Nephron (organoid): ENCODE measurements around the gene GALNTL6.

ENCODE experiments used
- H3K27ac Mint-ChIP-seq, 3 experiments: 2 replicates each; pipeline ENCODE4 v1.8.0; 2020; ENCODE audit warnings: mixed read lengths in 3 of 3, mild to moderate bottlenecking in 2 of 3, moderate library complexity in 1 of 3
- H3K27me3 Mint-ChIP-seq: 2 replicates; pipeline ENCODE4 v1.8.0; 2021; ENCODE audit warnings: low read depth, mild to moderate bottlenecking, moderate library complexity, mixed read lengths
- H3K36me3 Mint-ChIP-seq: 2 replicates; pipeline ENCODE4 v1.8.0; 2020; ENCODE audit warnings: low read depth, mixed read lengths
- H3K4me1 Mint-ChIP-seq: 2 replicates; pipeline ENCODE4 v1.8.0; 2020; ENCODE audit warnings: mixed read lengths
- H3K4me3 Mint-ChIP-seq, 3 experiments: 2 replicates each; pipeline ENCODE4 v1.8.0; 2020; ENCODE audit warnings: mild to moderate bottlenecking in 3 of 3, mixed read lengths in 3 of 3, moderate library complexity in 2 of 3
- H3K9me3 Mint-ChIP-seq: 2 replicates; pipeline ENCODE4 v1.8.0; 2020; ENCODE audit warnings: mixed read lengths
- CTCF ChIP-seq, 3 experiments: fragments of 200-600 bp; sonication (generic); IDR thresholded peaks; one replicate each; pipeline ENCODE4 v1.5.0; 2021; ENCODE audit warnings: antibody characterized with exemption in 3 of 3; ENCODE audit not compliant: unreplicated experiment in 3 of 3

The GALNTL6 gene

GRCh38 chr4:172656055-172656454 is 842.9 kb downstream of the GALNTL6 start:
- H3K4me3 Mint-ChIP-seq, result no peak overlapping the region
- H3K4me1 Mint-ChIP-seq, result no peaks in the 10 kb centered on the region
- no peaks in the 10 kb centered on the region for H3K27me3 Mint-ChIP-seq
- no peaks in the 10 kb centered on the region for H3K9me3 Mint-ChIP-seq
- TF ChIP-seq CTCF (IDR thresholded peaks at IDR 0.05; ENCODE audit: unreplicated experiment in 3 of 3), result no peak
- H3K27ac Mint-ChIP-seq, result no peak overlapping the region
- H3K36me3 Mint-ChIP-seq, result no peaks in the 10 kb centered on the region

- H3K4me3 Mint-ChIP-seq, result no peak overlapping the region
- no peaks in the 10 kb centered on the region for H3K36me3 Mint-ChIP-seq
- H3K9me3 Mint-ChIP-seq, result no peaks in the 10 kb centered on the region
- TF ChIP-seq CTCF (IDR thresholded peaks at IDR 0.05; ENCODE audit: unreplicated experiment in 3 of 3), result no peak
- no peaks in the 10 kb centered on the region for H3K27me3 Mint-ChIP-seq
- no peaks in the 10 kb centered on the region for H3K4me1 Mint-ChIP-seq
- H3K27ac Mint-ChIP-seq, result peak overlapping the region; percentile 46 to 67 (median 51)
Observed at GRCh38 chr4:172657081-172657480, 843.9 kb downstream of the GALNTL6 start.

GRCh38 chr4:172660251-172660650 is 847.0 kb downstream of the GALNTL6 start:
- H3K4me3 Mint-ChIP-seq, result no peak overlapping the region
- no peak overlapping the region for H3K27ac Mint-ChIP-seq
- H3K27me3 Mint-ChIP-seq, result no peaks in the 10 kb centered on the region
- H3K36me3 Mint-ChIP-seq, result no peaks in the 10 kb centered on the region
- no peaks in the 10 kb centered on the region for H3K9me3 Mint-ChIP-seq
- H3K4me1 Mint-ChIP-seq, result no peaks in the 10 kb centered on the region
- no peak for TF ChIP-seq CTCF (IDR thresholded peaks at IDR 0.05; ENCODE audit: unreplicated experiment in 3 of 3)

- H3K36me3 Mint-ChIP-seq, result no peaks in the 10 kb centered on the region
- no peak overlapping the region for H3K4me3 Mint-ChIP-seq
- H3K4me1 Mint-ChIP-seq, result no peaks in the 10 kb centered on the region
- TF ChIP-seq CTCF (IDR thresholded peaks at IDR 0.05; ENCODE audit: unreplicated experiment in 3 of 3), result no peak
- no peak overlapping the region for H3K27ac Mint-ChIP-seq
- H3K9me3 Mint-ChIP-seq, result no peaks in the 10 kb centered on the region
- H3K27me3 Mint-ChIP-seq, result no peaks in the 10 kb centered on the region
Observed at GRCh38 chr4:172662113-172662512, 848.9 kb downstream of the GALNTL6 start.

- Mint-ChIP-seq H3K36me3 (no peaks in the 10 kb centered on the region), H3K27me3 (no peaks in the 10 kb centered on the region), H3K9me3 (no peaks in the 10 kb centered on the region), H3K4me3 (no peak overlapping the region), H3K27ac (no peak overlapping the region), H3K4me1 (no peaks in the 10 kb centered on the region)
- TF ChIP-seq CTCF (IDR thresholded peaks at IDR 0.05; ENCODE audit: unreplicated experiment in 3 of 3), result no peak
Observed at GRCh38 chr4:172666711-172667368, 853.6 kb downstream of the GALNTL6 start.

GRCh38 chr4:172674811-172675210 is 861.6 kb downstream of the GALNTL6 start:
- H3K4me3 Mint-ChIP-seq, result no peak overlapping the region
- no peak overlapping the region for H3K27ac Mint-ChIP-seq
- H3K9me3 Mint-ChIP-seq, result peaks cover 6% of the 10 kb centered on the region
- H3K27me3 Mint-ChIP-seq, result no peaks in the 10 kb centered on the region
- TF ChIP-seq CTCF (IDR thresholded peaks at IDR 0.05; ENCODE audit: unreplicated experiment in 3 of 3), result no peak
- H3K36me3 Mint-ChIP-seq, result no peaks in the 10 kb centered on the region
- H3K4me1 Mint-ChIP-seq, result no peaks in the 10 kb centered on the region
